GM19468 (cell line): ENCODE results near the gene WDFY1.

Experiments
- ATAC-seq: cut with Tn5 transposase; IDR thresholded peaks from one replicate; pipeline ENCODE4 v1.9.1; 2021; ENCODE audit warnings: mild to moderate bottlenecking, moderate library complexity, moderate number of reproducible peaks; ENCODE audit not compliant: unreplicated experiment; ENCODE audit errors: extremely low read depth

The WDFY1 gene

GRCh38 chr2:223932816-223933800 lies 12.0 kb downstream of the WDFY1 start:
- no peak for ATAC-seq

- ATAC-seq, result no peak
Measured at GRCh38 chr2:223930103-223930976, 14.8 kb downstream of the WDFY1 start.

GRCh38 chr2:223929571-223930102 lies 15.5 kb downstream of the WDFY1 start:
- ATAC-seq, result peak; percentile 58

- ATAC-seq, result no peak
Measured at GRCh38 chr2:223928113-223929006, 16.8 kb downstream of the WDFY1 start.

- ATAC-seq, result no peak
Measured at GRCh38 chr2:223925106-223925505, 20.0 kb downstream of the WDFY1 start.

GRCh38 chr2:223923976-223924375 lies 21.2 kb downstream of the WDFY1 start:
- no peak for ATAC-seq

GRCh38 chr2:223922308-223922707 lies 22.8 kb downstream of the WDFY1 start:
- no peak for ATAC-seq

- no peak for ATAC-seq
Measured at GRCh38 chr2:223921204-223921603, 23.9 kb downstream of the WDFY1 start.

GRCh38 chr2:223920109-223920508 lies 25.0 kb downstream of the WDFY1 start:
- no peak for ATAC-seq

- no peak for ATAC-seq
Measured at GRCh38 chr2:223918671-223919134, 26.4 kb downstream of the WDFY1 start.

- no peak for ATAC-seq
Measured at GRCh38 chr2:223916181-223916920, 28.8 kb downstream of the WDFY1 start.

- ATAC-seq, result no peak
Measured at GRCh38 chr2:223915071-223915470, 30.1 kb downstream of the WDFY1 start.

- ATAC-seq, result no peak
Measured at GRCh38 chr2:223914324-223914723, 30.8 kb downstream of the WDFY1 start.

- no peak for ATAC-seq
Measured at GRCh38 chr2:223909001-223909741, 36.0 kb downstream of the WDFY1 start.

GRCh38 chr2:223908304-223908998 lies 36.7 kb downstream of the WDFY1 start:
- ATAC-seq, result no peak

- no peak for ATAC-seq
Measured at GRCh38 chr2:223905996-223906395, 39.1 kb downstream of the WDFY1 start.

- ATAC-seq, result no peak
Measured at GRCh38 chr2:223901854-223902253, 43.3 kb downstream of the WDFY1 start.

- ATAC-seq, result no peak
Measured at GRCh38 chr2:223901311-223901710, 43.8 kb downstream of the WDFY1 start.
